Measurements from ENCODE around the gene RTN3. TPM values are rescaled to one million over a fixed set of nuclear protein-coding genes. Genes with fewer than 3 reads are reported as not detected.

The RTN3 gene
- total RNA-seq, 3 donors from 2014 or later (not counting 1 experiment from before 2014, with no cell fraction given): 36.9 to 43.0 (median 37.6) TPM

DNA sequence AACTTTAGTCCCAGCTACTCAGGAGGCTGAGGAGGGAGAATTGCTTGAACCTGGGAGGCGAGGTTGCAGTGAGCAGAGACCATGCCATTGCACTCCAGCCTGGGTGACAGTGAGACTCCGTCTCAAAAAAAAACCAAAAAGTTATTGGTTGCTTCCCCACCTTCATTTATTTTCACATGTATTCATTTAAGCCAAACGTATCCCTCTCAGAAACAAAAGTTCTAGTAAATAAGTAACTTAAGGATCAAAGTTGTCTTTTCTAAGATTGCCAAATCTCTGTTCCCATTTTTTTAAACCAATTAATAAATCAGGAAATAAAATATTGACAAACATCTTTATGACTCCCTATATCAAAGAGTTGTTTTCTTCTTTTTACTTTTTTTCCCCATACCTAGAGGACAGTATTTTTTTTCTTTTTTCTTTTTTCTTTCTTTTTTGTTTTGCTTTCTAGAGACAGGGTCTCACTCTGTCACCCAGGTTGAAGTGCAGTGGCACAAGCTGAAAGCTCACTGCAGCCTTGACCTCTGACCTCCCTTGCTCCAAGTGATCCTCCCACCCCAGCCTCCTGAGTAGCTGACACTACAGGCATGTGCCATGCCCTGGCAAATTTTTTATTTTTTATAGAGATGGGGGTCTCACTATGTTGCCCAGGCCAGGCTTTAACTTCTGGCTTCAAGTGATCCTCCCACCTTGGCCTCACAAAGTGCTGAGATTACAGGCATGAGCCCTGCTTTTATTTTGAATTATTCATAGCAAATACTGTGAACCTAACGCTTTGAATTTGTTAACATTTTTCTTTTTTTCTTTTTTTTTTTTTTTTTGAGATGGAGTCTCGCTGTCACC lies 75.8 kb downstream of the RTN3 start:
- H3K4me1 ChIP-seq (ENCODE audit: control insufficient read depth, insufficient read depth, low read length): no peaks in the 10 kb centered on the region
- WGBS (ENCODE audit: insufficient coverage): 100% methylated on average over 3 of the region's 5 CpGs
- H3K9me3 ChIP-seq (ENCODE audit: control insufficient read depth, insufficient read depth, low read length): no peaks in the 10 kb centered on the region
- H3K36me3 ChIP-seq (ENCODE audit: control insufficient read depth, insufficient read depth, low read length): peaks cover 18% of the 10 kb centered on the region
- Mint-ChIP-seq H3K9me3 (no peaks in the 10 kb centered on the region), H3K27ac (no peak overlapping the region), H3K4me3 (no peak overlapping the region), H3K36me3 (no peaks in the 10 kb centered on the region), H3K27me3 (ENCODE audit: low read depth in 2 of 2) (no peaks in the 10 kb centered on the region), H3K4me1 (no peaks in the 10 kb centered on the region)
- intact Hi-C loops (cut with micrococcal nuclease): no loop called here
- TF ChIP-seq, protein P1, sequence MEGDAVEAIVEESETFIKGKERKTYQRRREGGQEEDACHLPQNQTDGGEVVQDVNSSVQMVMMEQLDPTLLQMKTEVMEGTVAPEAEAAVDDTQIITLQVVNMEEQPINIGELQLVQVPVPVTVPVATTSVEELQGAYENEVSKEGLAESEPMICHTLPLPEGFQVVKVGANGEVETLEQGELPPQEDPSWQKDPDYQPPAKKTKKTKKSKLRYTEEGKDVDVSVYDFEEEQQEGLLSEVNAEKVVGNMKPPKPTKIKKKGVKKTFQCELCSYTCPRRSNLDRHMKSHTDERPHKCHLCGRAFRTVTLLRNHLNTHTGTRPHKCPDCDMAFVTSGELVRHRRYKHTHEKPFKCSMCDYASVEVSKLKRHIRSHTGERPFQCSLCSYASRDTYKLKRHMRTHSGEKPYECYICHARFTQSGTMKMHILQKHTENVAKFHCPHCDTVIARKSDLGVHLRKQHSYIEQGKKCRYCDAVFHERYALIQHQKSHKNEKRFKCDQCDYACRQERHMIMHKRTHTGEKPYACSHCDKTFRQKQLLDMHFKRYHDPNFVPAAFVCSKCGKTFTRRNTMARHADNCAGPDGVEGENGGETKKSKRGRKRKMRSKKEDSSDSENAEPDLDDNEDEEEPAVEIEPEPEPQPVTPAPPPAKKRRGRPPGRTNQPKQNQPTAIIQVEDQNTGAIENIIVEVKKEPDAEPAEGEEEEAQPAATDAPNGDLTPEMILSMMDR (IDR thresholded peaks at IDR 0.05): no peak
- ATAC-seq (no peak), DNase-seq (no peak)
- H3K27me3 ChIP-seq (ENCODE audit: control insufficient read depth, insufficient read depth, low read length): no peaks in the 10 kb centered on the region
- H3K4me3 ChIP-seq (ENCODE audit: low read length): no peak overlapping the region
- H3K27ac ChIP-seq (ENCODE audit: low read length): no peak overlapping the region

DNA sequence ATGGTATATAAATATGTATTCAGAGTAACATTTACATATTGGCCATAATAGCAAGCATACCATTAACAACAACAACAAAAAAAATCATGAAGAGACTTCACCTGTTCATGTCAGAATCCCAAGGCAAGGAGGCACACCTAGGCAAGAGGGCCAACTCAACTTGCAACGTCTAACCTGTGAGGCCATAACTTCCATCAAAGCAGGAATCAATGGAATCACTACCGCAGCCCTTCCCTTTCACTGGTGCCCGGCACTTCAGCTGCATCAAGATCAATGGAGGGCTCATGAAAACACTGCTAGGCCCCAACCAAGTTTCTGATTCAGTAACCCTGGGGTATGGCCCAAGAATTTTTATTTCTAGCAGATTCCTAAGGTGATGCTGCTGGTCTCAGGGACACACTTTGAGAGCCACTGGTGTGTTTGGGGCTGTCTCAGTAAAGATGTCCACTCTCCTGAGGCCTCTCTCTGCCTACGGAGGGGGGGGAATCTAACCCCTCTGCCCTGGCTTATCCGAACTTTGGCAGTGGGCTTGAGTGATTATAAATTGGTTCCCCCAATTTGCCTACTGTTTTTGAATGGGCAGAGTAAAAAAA lies 79.3 kb downstream of the RTN3 start:
- H3K4me3 ChIP-seq (ENCODE audit: low read length): no peak overlapping the region
- Mint-ChIP-seq H3K4me3 (no peak overlapping the region), H3K27ac (no peak overlapping the region), H3K27me3 (ENCODE audit: low read depth in 2 of 2) (no peaks in the 10 kb centered on the region), H3K36me3 (no peaks in the 10 kb centered on the region), H3K4me1 (no peaks in the 10 kb centered on the region), H3K9me3 (no peaks in the 10 kb centered on the region)
- no peaks in the 10 kb centered on the region for H3K27me3 ChIP-seq (ENCODE audit: control insufficient read depth, insufficient read depth, low read length)
- peaks cover 10% of the 10 kb centered on the region for H3K36me3 ChIP-seq (ENCODE audit: control insufficient read depth, insufficient read depth, low read length)
- H3K9me3 ChIP-seq (ENCODE audit: control insufficient read depth, insufficient read depth, low read length): no peaks in the 10 kb centered on the region
- no peak overlapping the region for H3K27ac ChIP-seq (ENCODE audit: low read length)
- intact Hi-C loops (cut with micrococcal nuclease): no loop called here
- 91% methylated on average over 5 of the region's 5 CpGs for WGBS (ENCODE audit: insufficient coverage)
- TF ChIP-seq, protein P1 (IDR thresholded peaks at IDR 0.05): no peak
- DNase-seq (no peak), ATAC-seq (no peak)
- H3K4me1 ChIP-seq (ENCODE audit: control insufficient read depth, insufficient read depth, low read length): no peaks in the 10 kb centered on the region

DNA sequence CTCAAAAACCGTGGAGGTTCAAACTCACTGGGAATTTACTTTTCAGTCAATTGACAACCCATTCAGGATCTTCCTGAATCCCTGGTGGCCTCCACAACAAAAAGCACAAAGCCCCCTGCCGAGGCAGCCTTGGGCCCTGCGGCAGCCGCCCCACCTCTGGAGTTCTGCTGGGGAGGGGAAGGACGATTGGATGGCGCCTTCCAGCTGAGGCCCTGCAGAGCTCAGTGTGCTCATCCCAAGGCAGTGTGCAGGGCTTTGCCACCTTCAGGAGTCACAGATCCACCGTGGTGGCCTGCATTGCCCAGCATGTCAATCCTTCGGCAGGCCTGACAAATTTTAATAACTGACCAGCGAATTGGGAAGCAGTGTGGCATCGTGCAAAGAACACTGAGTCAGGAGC lies 79.9 kb downstream of the RTN3 start:
- no peaks in the 10 kb centered on the region for H3K4me1 Mint-ChIP-seq
- WGBS (ENCODE audit: insufficient coverage): 94% methylated on average over 10 of the region's 10 CpGs
- no peak overlapping the region for H3K4me3 Mint-ChIP-seq
- TF ChIP-seq, protein P1 (IDR thresholded peaks at IDR 0.05): no peak
- H3K27me3 Mint-ChIP-seq (ENCODE audit: low read depth in 2 of 2): no peaks in the 10 kb centered on the region
- no peaks in the 10 kb centered on the region for H3K9me3 Mint-ChIP-seq
- no peaks in the 10 kb centered on the region for H3K9me3 ChIP-seq (ENCODE audit: control insufficient read depth, insufficient read depth, low read length)
- H3K36me3 ChIP-seq (ENCODE audit: control insufficient read depth, insufficient read depth, low read length): peaks cover 6% of the 10 kb centered on the region
- H3K4me1 ChIP-seq (ENCODE audit: control insufficient read depth, insufficient read depth, low read length): no peaks in the 10 kb centered on the region
- intact Hi-C loops (cut with micrococcal nuclease): no loop called here
- H3K4me3 ChIP-seq (ENCODE audit: low read length): no peak overlapping the region
- no peaks in the 10 kb centered on the region for H3K27me3 ChIP-seq (ENCODE audit: control insufficient read depth, insufficient read depth, low read length)
- no peak overlapping the region for H3K27ac ChIP-seq (ENCODE audit: low read length)
- H3K27ac Mint-ChIP-seq: no peak overlapping the region
- ATAC-seq: no peak
- no peaks in the 10 kb centered on the region for H3K36me3 Mint-ChIP-seq
- DNase-seq: no peak
